ENCODE measurements around the gene NBAS.

DNA sequence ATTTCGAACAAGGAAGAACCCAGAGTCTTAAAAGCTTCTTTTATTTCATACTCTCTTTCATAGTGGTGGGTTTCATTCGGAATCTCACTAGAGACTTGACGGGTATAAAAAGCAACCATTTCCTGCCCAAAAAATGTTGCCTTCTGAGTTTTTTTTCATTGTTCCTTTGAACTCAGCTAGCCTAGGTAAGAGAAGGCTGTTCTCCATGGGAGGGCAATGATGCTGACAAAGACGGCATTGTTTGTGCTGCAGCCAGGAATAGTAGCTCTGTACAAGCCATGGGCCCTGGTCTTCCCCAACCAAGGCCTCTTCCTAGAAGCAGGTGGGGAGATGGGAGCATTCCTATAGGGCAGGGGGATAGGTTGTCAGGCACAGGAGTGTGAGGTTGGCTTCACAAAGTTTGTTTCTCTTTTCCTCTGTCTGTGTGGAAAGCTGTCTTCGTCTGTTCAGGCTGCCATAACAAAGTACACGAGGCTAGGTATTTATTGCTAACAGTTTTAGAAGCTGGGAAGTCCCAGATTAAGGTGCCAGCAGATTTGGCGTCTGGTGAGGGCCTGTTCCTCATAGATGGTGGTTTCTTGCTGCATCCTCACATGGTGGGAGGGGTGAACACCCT lies 405.1 kb downstream of the NBAS start:
- no peak for TF ChIP-seq FOXK2 (conservative IDR thresholded peaks at IDR 0.05 in 1 of 2, IDR thresholded peaks at IDR 0.05 in 1 of 2; ENCODE audit: low read depth in 2 of 2)
- no peak for TF ChIP-seq PHF8 (IDR thresholded peaks at IDR 0.05; ENCODE audit: borderline replicate concordance, low read length)
- TF ChIP-seq, protein P1, sequence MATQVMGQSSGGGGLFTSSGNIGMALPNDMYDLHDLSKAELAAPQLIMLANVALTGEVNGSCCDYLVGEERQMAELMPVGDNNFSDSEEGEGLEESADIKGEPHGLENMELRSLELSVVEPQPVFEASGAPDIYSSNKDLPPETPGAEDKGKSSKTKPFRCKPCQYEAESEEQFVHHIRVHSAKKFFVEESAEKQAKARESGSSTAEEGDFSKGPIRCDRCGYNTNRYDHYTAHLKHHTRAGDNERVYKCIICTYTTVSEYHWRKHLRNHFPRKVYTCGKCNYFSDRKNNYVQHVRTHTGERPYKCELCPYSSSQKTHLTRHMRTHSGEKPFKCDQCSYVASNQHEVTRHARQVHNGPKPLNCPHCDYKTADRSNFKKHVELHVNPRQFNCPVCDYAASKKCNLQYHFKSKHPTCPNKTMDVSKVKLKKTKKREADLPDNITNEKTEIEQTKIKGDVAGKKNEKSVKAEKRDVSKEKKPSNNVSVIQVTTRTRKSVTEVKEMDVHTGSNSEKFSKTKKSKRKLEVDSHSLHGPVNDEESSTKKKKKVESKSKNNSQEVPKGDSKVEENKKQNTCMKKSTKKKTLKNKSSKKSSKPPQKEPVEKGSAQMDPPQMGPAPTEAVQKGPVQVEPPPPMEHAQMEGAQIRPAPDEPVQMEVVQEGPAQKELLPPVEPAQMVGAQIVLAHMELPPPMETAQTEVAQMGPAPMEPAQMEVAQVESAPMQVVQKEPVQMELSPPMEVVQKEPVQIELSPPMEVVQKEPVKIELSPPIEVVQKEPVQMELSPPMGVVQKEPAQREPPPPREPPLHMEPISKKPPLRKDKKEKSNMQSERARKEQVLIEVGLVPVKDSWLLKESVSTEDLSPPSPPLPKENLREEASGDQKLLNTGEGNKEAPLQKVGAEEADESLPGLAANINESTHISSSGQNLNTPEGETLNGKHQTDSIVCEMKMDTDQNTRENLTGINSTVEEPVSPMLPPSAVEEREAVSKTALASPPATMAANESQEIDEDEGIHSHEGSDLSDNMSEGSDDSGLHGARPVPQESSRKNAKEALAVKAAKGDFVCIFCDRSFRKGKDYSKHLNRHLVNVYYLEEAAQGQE (IDR thresholded peaks at IDR 0.05; ENCODE audit: borderline replicate concordance): no peak
- TF ChIP-seq, protein P1 (CRISPR knock-in tag; IDR thresholded peaks at IDR 0.05; ENCODE audit: low read depth): no peak
- no peak for TF ChIP-seq MAZ (CRISPR knock-in tag; conservative IDR thresholded peaks at IDR 0.05 in 1 of 2, IDR thresholded peaks at IDR 0.05 in 1 of 2)

All from K562 (cell line).